HG03457 (cell line): ENCODE data around the gene IGF2BP2.

ENCODE experiments used
- ATAC-seq: cut with Tn5 transposase; IDR thresholded peaks from one replicate; pipeline ENCODE4 v1.9.1; 2021; ENCODE audit warnings: moderate number of reproducible peaks; ENCODE audit not compliant: unreplicated experiment

IGF2BP2 gene

DNA sequence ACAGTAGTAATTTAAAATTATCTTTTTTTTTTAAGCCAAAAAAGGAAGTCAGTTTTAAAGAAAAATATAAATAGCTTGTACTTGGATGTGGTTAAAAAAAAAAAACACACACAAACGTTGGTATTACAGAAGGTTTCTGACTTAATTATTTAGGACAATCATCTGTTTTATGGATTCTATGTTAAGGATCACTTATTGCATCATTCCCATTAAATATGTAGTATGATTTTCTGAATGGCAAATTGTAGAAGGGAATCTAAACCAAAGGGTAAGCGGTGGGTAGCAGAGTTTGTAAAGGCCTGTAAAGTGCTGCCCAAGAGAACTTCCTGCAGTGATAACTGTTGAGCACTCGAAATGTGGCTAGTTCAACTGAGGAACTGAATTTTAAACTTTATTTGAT, 230.8 kb downstream of the IGF2BP2 start:
- ATAC-seq = no peak
